SK-N-SH treated with all-trans-retinoic acid at 6 μM for 48 hours (cell line): ENCODE measurements around the gene PLTP.

Experiments used
- BACH2 ChIP-seq: fragments of 250-450 bp; sonication (Bioruptor Pico); IDR thresholded peaks from 2 replicates; pipeline ENCODE4 v1.9.0; 2021; ENCODE audit warnings: mild to moderate bottlenecking, borderline replicate concordance
- CSDC2 ChIP-seq: fragments of 250-450 bp; sonication (Bioruptor Pico); IDR thresholded peaks from 2 replicates; pipeline ENCODE4 v1.5.0; 2020; ENCODE audit warnings: mild to moderate bottlenecking, moderate library complexity
- ESRRG ChIP-seq: fragments of 250-450 bp; sonication (Bioruptor Pico); IDR thresholded peaks from 2 replicates; pipeline ENCODE4 v1.6.1; 2021; ENCODE audit warnings: mild to moderate bottlenecking
- GLIS3 ChIP-seq: fragments of 250-450 bp; sonication (Bioruptor Pico); IDR thresholded peaks from 2 replicates; pipeline ENCODE4 v1.5.0; 2020; ENCODE audit warnings: mild to moderate bottlenecking, moderate library complexity
- POU6F1 ChIP-seq: fragments of 250-450 bp; sonication (Bioruptor Pico); IDR thresholded peaks from 2 replicates; pipeline ENCODE4 v1.8.0; 2021; ENCODE audit warnings: low read depth, mild to moderate bottlenecking, moderate library complexity, borderline replicate concordance
- PPARA ChIP-seq: fragments of 250-450 bp; sonication (Bioruptor Pico); IDR thresholded peaks from 2 replicates; pipeline ENCODE4 v1.5.0; 2020; ENCODE audit warnings: mild to moderate bottlenecking, borderline replicate concordance
- RARB ChIP-seq: fragments of 250-450 bp; sonication (Bioruptor Pico); IDR thresholded peaks from 2 replicates; pipeline ENCODE4 v1.8.0; 2021; ENCODE audit warnings: mild to moderate bottlenecking, moderate library complexity
- TOX ChIP-seq: fragments of 250-450 bp; sonication (Bioruptor Pico); IDR thresholded peaks from 2 replicates; pipeline ENCODE4 v1.8.0; 2021; ENCODE audit warnings: mild to moderate bottlenecking, moderate library complexity, borderline replicate concordance
- ZC3H10 ChIP-seq: fragments of 250-450 bp; sonication (Bioruptor Pico); IDR thresholded peaks from 2 replicates; pipeline ENCODE4 v1.5.1; 2021; ENCODE audit warnings: mild to moderate bottlenecking, moderate library complexity
- ZFP3 ChIP-seq: fragments of 250-450 bp; sonication (Bioruptor Pico); IDR thresholded peaks from 2 replicates; pipeline ENCODE4 v1.5.0; 2020; ENCODE audit warnings: mild to moderate bottlenecking, moderate library complexity
- ZFP30 ChIP-seq: fragments of 450-650 bp; formaldehyde crosslinking; IDR thresholded peaks from 2 replicates; pipeline ENCODE4 v1.5.0; 2022; ENCODE audit warnings: mild to moderate bottlenecking, moderate library complexity
- ZNF565 ChIP-seq: fragments of 450-650 bp; formaldehyde crosslinking; conservative IDR thresholded peaks from 2 replicates; pipeline ENCODE4 v1.5.0; 2020; ENCODE audit warnings: low read depth, mild to moderate bottlenecking, moderate library complexity
- TF ChIP-seq, protein P1 (sequence below): fragments of 250-450 bp; sonication (Bioruptor Pico); IDR thresholded peaks from 2 replicates; pipeline ENCODE4 v1.8.0; 2020; ENCODE audit warnings: mild to moderate bottlenecking, moderate library complexity, borderline replicate concordance
- TF ChIP-seq, protein P2 (sequence below): fragments of 250-450 bp; sonication (Bioruptor Pico); IDR thresholded peaks from 2 replicates; pipeline ENCODE4 v1.5.1; 2020; ENCODE audit warnings: low read depth, mild to moderate bottlenecking, moderate library complexity

DNA sequence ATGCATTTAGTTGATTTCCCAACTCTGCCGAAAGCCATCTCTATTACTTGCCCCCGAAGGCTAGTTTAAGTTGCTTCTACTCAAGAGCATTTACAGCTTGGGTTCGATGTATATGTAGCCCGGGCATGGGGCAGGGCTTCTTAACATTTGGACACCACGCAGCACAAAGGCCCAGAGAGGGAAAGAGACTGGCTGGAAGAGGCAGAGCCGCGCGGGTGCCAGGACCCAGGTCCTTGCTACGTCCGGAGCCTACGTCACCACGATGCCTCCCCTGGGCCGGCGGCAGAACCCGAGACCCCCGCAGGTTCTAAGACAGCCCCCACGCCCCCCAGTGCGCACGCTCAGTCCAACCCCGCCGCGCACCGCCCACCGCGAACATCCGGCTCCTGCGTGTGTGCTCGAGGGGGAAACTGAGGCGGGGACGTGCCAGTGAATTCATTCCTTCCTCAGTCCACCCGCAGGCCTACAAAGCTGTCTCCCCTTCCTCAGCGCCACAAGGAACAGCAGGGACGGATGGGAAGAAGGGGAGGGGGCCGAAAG is 22.2 kb upstream of the PLTP start:
- TF ChIP-seq, protein P1, sequence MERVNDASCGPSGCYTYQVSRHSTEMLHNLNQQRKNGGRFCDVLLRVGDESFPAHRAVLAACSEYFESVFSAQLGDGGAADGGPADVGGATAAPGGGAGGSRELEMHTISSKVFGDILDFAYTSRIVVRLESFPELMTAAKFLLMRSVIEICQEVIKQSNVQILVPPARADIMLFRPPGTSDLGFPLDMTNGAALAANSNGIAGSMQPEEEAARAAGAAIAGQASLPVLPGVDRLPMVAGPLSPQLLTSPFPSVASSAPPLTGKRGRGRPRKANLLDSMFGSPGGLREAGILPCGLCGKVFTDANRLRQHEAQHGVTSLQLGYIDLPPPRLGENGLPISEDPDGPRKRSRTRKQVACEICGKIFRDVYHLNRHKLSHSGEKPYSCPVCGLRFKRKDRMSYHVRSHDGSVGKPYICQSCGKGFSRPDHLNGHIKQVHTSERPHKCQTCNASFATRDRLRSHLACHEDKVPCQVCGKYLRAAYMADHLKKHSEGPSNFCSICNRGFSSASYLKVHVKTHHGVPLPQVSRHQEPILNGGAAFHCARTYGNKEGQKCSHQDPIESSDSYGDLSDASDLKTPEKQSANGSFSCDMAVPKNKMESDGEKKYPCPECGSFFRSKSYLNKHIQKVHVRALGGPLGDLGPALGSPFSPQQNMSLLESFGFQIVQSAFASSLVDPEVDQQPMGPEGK (CRISPR knock-in tag): no peak
- TF ChIP-seq PPARA (CRISPR knock-in tag) (no peak), CSDC2 (no peak), GLIS3 (no peak), ZNF565 (CRISPR knock-in tag) (no peak), ZC3H10 (CRISPR knock-in tag) (no peak), TOX (CRISPR knock-in tag) (no peak), ESRRG (CRISPR knock-in tag) (no peak), RARB (CRISPR knock-in tag) (no peak), BACH2 (CRISPR knock-in tag) (no peak), ZFP3 (no peak), POU6F1 (CRISPR knock-in tag) (no peak), ZFP30 (CRISPR knock-in tag) (no peak)
- TF ChIP-seq, protein P2, sequence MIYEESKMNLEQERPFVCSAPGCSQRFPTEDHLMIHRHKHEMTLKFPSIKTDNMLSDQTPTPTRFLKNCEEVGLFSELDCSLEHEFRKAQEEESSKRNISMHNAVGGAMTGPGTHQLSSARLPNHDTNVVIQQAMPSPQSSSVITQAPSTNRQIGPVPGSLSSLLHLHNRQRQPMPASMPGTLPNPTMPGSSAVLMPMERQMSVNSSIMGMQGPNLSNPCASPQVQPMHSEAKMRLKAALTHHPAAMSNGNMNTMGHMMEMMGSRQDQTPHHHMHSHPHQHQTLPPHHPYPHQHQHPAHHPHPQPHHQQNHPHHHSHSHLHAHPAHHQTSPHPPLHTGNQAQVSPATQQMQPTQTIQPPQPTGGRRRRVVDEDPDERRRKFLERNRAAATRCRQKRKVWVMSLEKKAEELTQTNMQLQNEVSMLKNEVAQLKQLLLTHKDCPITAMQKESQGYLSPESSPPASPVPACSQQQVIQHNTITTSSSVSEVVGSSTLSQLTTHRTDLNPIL: no peak
